Tibial artery (tissue), 4 donors: Measurements from ENCODE around the gene SLC25A20.

ENCODE experiments used
- DNase-seq, 2 donors: peaks; one replicate each; pipeline ENCODE4 v3.0.0-alpha.2; 2019
- H3K27ac ChIP-seq, 2 donors: fragments of 200-600 bp; sonication (generic) in 1 of 2; 1 replicate in 1 of 2; 2 replicates in 1 of 2; pipeline ENCODE4 v1.5.1; 2018 to 2019; ENCODE audit warnings: mild to moderate bottlenecking in 1 of 2
- H3K27me3 ChIP-seq, 2 donors: fragments of 200-600 bp; sonication (generic) in 1 of 2; one replicate each; pipeline versions ENCODE4 v1.5.1 to v1.6.0; 2016 to 2019
- H3K36me3 ChIP-seq, 3 donors: fragments of 200-600 bp; sonication (generic) in 2 of 3; one replicate each; pipeline ENCODE4 v1.5.1; 2016 to 2019; ENCODE audit warnings: mild to moderate bottlenecking in 2 of 3
- H3K4me1 ChIP-seq, 4 donors: fragments of 200-600 bp; sonication (generic) in 2 of 4; 1 replicate in 3 of 4; 2 replicates in 1 of 4; pipeline ENCODE4 v1.5.1; 2016 to 2019
- H3K4me3 ChIP-seq, 2 donors: fragments of 200-600 bp; sonication (generic) in 1 of 2; 1 replicate in 1 of 2; 2 replicates in 1 of 2; pipeline ENCODE4 v1.5.1; 2018 to 2019; ENCODE audit warnings: mild to moderate bottlenecking in 2 of 2
- H3K9me3 ChIP-seq, 3 donors: fragments of 200-600 bp; sonication (generic) in 1 of 3; one replicate each; pipeline ENCODE4 v1.5.1; 2016 to 2019
- CTCF ChIP-seq, 2 experiments: fragments of 200-600 bp in 1 of 2; fragments of 450-650 bp in 1 of 2; IDR thresholded peaks; one replicate each; pipeline ENCODE4 v1.5.1; 2017 to 2019; ENCODE audit warnings: antibody characterized with exemption in 2 of 2, mild to moderate bottlenecking in 1 of 2, moderate library complexity in 1 of 2
- intact Hi-C: fragments of 100-400 bp; cut with DNase I; formaldehyde crosslinking; loops from one replicate; pipeline ENCODE4 v1.15.0; 2023; ENCODE audit warnings: low total_unique reads

Gene SLC25A20, protein sequence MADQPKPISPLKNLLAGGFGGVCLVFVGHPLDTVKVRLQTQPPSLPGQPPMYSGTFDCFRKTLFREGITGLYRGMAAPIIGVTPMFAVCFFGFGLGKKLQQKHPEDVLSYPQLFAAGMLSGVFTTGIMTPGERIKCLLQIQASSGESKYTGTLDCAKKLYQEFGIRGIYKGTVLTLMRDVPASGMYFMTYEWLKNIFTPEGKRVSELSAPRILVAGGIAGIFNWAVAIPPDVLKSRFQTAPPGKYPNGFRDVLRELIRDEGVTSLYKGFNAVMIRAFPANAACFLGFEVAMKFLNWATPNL

GRCh38 chr3:48898383-48899234 lies at the start of gene SLC25A20:
TSS of gene SLC25A20 (minus strand) at chr3:48898882. CDS start at chr3:48898794, 88 bp downstream.
- Histone ChIP-seq H3K27me3 (no peaks in the 10 kb centered on the region), H3K9me3 (no peaks in the 10 kb centered on the region), H3K27ac (peak within 1 kb of the TSS; percentile 62 to 64), H3K4me1 (peaks cover 6 to 12% (median 10%) of the 10 kb centered on the region in 4 donors), H3K4me3 (peak within 1 kb of the TSS; percentile 59 to 87), H3K36me3 (no peaks in the 10 kb centered on the region)
- DNase-seq = peak; percentile 84 to 93
- intact Hi-C loops = no loop called here
- TF ChIP-seq CTCF (IDR thresholded peaks at IDR 0.05) = no peak

DNA sequence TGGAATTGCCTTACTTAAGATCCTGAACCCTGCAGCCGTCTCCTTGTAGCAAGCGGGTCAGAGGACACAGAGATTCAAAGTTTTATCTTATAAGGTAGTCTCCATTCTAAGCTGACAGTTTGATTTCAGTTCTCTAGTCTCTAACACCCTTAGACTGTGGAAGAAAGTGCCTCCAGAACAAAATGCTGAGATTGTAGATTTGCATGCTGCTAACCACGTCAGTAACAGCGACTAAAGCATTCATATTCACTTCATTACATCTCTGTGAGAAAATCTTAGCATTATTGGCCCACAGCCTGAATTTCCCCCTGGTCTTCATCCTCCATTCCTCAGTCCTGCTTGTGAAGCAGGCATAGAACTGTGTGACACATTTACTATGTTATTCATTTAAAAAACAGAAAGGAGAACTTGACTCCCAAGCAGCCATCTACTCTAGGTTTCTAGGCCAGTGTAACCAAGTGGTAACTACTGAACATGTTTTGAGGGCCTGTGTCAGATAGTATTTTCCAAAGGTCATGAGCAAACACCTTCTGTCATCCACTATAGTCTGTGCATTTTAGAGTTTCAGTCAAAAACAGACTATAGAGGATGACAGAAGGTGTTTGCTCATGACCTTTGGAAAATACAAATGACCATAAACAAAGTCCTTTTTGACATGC lies 47.3 kb upstream of the SLC25A20 start:
- Histone ChIP-seq H3K27me3 (no peaks in the 10 kb centered on the region), H3K27ac (no peak overlapping the region), H3K9me3 (no peaks in the 10 kb centered on the region), H3K4me1 (peaks cover 0 to 22% (median 5%) of the 10 kb centered on the region in 4 donors), H3K36me3 (peaks cover 0 to 11% (median 0%) of the 10 kb centered on the region in 3 donors), H3K4me3 (no peak overlapping the region)
- TF ChIP-seq CTCF (IDR thresholded peaks at IDR 0.05) = no peak
- intact Hi-C loops = no loop called here
- DNase-seq = no peak

GRCh38 chr3:48945432-48945831 lies 46.8 kb upstream of the SLC25A20 start:
- Histone ChIP-seq H3K4me1 (peaks cover 0 to 17% (median 5%) of the 10 kb centered on the region in 4 donors), H3K9me3 (no peaks in the 10 kb centered on the region), H3K36me3 (peaks cover 0 to 11% (median 0%) of the 10 kb centered on the region in 3 donors), H3K27me3 (no peaks in the 10 kb centered on the region), H3K4me3 (no peak overlapping the region), H3K27ac (no peak overlapping the region)
- intact Hi-C loops = no loop called here
- no peak for TF ChIP-seq CTCF (IDR thresholded peaks at IDR 0.05)
- no peak for DNase-seq

DNA sequence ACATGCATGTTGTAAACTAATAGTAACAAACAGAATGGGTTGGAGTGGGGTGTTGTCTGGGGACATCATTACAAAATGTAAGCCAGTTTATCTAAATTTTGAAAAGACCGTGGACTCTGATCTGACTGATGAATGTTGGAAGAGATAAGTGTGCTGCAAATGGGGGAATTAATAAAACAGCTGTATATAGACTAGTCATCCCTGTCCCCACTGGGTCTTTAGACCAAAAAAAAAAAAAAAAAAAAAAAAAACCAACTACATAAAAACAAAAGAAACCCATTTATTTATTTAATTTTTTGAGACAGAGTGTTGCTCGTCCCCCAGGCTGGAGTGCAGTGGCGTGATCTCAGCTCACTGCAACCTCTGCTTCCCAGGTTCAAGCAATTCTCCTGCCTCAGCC lies 40.0 kb upstream of the SLC25A20 start:
- no peaks in the 10 kb centered on the region for H3K9me3 ChIP-seq
- no peak overlapping the region for H3K27ac ChIP-seq
- no peak for DNase-seq
- H3K4me3 ChIP-seq = no peak overlapping the region
- intact Hi-C loops = no loop called here
- no peak for TF ChIP-seq CTCF (IDR thresholded peaks at IDR 0.05)
- H3K27me3 ChIP-seq = no peaks in the 10 kb centered on the region
- H3K4me1 ChIP-seq = no peaks in the 10 kb centered on the region
- H3K36me3 ChIP-seq = peaks cover 9 to 15% (median 10%) of the 10 kb centered on the region in 3 donors

GRCh38 chr3:48938156-48938555 lies 39.5 kb upstream of the SLC25A20 start:
- H3K27ac ChIP-seq = no peak overlapping the region

More at GRCh38 chr3:48938156-48938555, 39.5 kb upstream of the SLC25A20 start:
- TF ChIP-seq CTCF (IDR thresholded peaks at IDR 0.05) = no peak
- intact Hi-C loops = no loop called here
- DNase-seq = no peak
- Histone ChIP-seq H3K36me3 (peaks cover 7 to 20% (median 14%) of the 10 kb centered on the region in 3 donors), H3K27me3 (no peaks in the 10 kb centered on the region), H3K4me3 (no peak overlapping the region), H3K4me1 (no peaks in the 10 kb centered on the region), H3K9me3 (no peaks in the 10 kb centered on the region)
